Activated CD4-positive, alpha-beta memory T cell treated with anti-CD3 and anti-CD28 coated beads, Interleukin-2, amount 10 ng/mL, durations not matched to agents 7 days and 5 days (primary cell): Measurements from ENCODE around the gene DEPDC5. TPM values are rescaled to one million over a fixed set of nuclear protein-coding genes. Genes with fewer than 3 reads are reported as not detected.

ENCODE experiments used
- CTCF ChIA-PET: fragments of 350-600 bp; sonication (Branson Sonifier 250); formaldehyde crosslinking; loops from one replicate; lab custom pipeline; 2021; ENCODE audit warnings: antibody characterized with exemption, inconsistent platforms; lab: Charles Lee
- POLR2A ChIA-PET: fragments of 350-600 bp; sonication (Branson Sonifier 250); formaldehyde crosslinking; loops from one replicate; lab custom pipeline; 2021; ENCODE audit warnings: antibody characterized with exemption; lab: Charles Lee
- DNase-seq: peaks from one replicate; pipeline ENCODE4 v3.0.0-alpha.2; 2020
- H3K27ac Mint-ChIP-seq: one replicate; pipeline ENCODE4 v1.8.0; 2021; ENCODE audit warnings: mild to moderate bottlenecking, mixed read lengths
- H3K27me3 Mint-ChIP-seq: one replicate; pipeline ENCODE4 v1.8.0; 2021; ENCODE audit warnings: mixed read lengths
- H3K36me3 Mint-ChIP-seq: one replicate; pipeline ENCODE4 v1.8.0; 2021; ENCODE audit warnings: low read depth, mixed read lengths
- H3K4me1 Mint-ChIP-seq: one replicate; pipeline ENCODE4 v1.8.0; 2021; ENCODE audit warnings: mixed read lengths
- H3K4me3 Mint-ChIP-seq: one replicate; pipeline ENCODE4 v1.8.0; 2021; ENCODE audit warnings: mild to moderate bottlenecking, mixed read lengths
- H3K9me3 Mint-ChIP-seq: one replicate; pipeline ENCODE4 v1.8.0; 2021; ENCODE audit warnings: mixed read lengths
- total RNA-seq, 2 experiments: library from RNA; stranded (reverse); gene quantifications; one replicate each; pipeline ENCODE4 v1.2.3, GENCODE V29; 2021

Gene DEPDC5
- total RNA-seq, 2 experiments from 2014 or later, result 32.8 to 33.7 TPM

DNA sequence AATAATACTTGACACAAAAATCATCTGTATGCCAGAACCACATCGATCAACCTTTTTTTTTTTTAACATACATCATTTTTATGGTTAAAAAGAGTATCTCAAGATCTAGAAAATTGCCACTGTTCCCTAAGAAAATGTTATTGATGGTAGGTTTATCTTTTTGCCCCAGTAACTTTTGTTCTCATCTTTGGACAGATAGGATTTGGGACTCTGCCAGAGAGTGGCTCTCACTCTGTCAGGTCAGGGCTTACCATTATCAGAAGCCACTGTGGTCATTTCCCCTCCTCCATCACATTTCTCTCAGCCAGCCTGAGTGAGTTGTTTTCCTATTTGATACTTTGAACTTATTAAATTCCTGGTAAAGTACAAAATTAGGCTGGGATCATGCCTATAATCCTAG is 142.7 kb downstream of the DEPDC5 start:
- POLR2A ChIA-PET, result no interaction called here
- no peaks in the 10 kb centered on the region for H3K27me3 Mint-ChIP-seq
- no peak overlapping the region for H3K27ac Mint-ChIP-seq
- DNase-seq, result no peak
- no peak overlapping the region for H3K4me3 Mint-ChIP-seq
- H3K4me1 Mint-ChIP-seq, result no peaks in the 10 kb centered on the region
- H3K36me3 Mint-ChIP-seq, result peaks cover 19% of the 10 kb centered on the region
- CTCF ChIA-PET, result interaction anchor here (1.8 kb wide), 1 partner anchor 74 kb away, joined by 6 read pairs; no protein-coding TSS in a partner anchor
- H3K9me3 Mint-ChIP-seq, result no peaks in the 10 kb centered on the region

DNA sequence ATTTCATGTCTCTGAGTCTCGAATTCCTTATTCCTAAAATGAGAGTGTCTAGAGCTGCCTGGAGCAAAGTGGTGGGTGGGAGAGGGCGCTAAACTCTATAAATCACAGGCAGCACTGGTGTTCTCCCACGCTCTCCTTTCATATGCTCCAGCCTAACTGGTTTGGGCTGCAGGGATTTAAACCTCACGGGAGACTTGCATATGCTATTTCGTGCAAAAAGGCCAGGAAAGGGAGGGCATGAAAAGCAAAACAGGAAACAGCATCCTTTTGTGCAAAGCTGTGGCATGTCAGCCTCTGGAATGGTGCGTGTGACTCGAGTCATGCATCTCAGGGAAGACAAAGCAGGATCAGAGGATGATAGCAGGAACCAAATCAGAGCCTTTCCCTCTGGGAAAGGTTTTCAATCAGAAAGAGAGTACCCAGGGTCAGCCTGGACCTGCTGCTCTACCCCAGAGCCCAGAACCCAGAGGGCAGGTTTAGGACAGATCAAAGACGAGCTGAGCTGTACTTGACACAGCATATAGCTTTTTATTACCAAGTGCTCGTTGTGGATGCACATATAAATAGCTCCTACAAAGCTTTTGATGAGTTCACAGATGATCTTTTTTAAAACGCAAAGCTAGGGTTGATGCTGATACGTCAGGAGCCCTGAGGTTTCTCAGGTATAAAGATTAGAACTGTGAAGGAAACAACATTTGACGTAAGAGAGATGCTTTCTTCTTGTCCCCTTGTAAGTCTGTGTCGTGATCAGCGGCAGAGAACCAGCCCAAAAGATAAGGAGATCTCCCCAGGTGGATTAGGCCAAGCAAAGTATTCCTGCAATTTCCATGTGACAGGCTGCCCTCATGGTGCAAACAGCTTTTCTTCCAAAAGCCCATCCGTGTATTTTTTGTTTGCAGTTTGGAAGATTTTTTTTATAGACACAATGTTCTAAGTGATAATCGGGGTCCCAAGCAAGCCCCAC is 144.3 kb downstream of the DEPDC5 start:
- Mint-ChIP-seq H3K27ac (no peak overlapping the region), H3K36me3 (peaks cover 19% of the 10 kb centered on the region), H3K9me3 (no peaks in the 10 kb centered on the region), H3K27me3 (no peaks in the 10 kb centered on the region), H3K4me1 (no peaks in the 10 kb centered on the region), H3K4me3 (no peak overlapping the region)
- no peak for DNase-seq
- ChIA-PET CTCF (no interaction called here), POLR2A (interaction anchor here (1.2 kb wide), 1 partner anchor 48 kb away, joined by 3 read pairs; no protein-coding TSS in a partner anchor)

DNA sequence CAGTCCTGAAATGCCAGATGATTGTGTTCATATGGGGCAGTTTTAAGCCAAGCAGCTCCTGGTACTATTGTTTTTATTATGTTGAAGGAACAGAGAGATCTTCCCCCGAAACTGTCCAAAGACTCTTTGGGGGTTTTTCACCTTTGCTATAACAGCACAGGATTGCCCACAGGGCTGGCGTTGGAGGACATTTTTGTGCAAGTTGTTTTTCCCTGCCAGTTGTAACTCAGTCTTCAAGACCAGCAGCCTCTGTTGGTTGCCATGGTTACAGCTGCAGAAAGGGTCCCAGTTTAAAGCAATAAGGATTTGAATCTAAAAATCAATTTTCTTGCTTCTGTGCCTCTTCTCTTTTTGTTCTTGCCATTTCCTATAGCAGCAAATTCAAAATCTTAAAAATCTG is 145.1 kb downstream of the DEPDC5 start:
- no peaks in the 10 kb centered on the region for H3K9me3 Mint-ChIP-seq
- no peak overlapping the region for H3K27ac Mint-ChIP-seq
- ChIA-PET POLR2A (interaction anchor here (1.2 kb wide), 1 partner anchor 47 kb away, joined by 3 read pairs; no protein-coding TSS in a partner anchor), CTCF (no interaction called here)
- peaks cover 19% of the 10 kb centered on the region for H3K36me3 Mint-ChIP-seq
- no peak for DNase-seq
- H3K4me1 Mint-ChIP-seq, result no peaks in the 10 kb centered on the region
- no peak overlapping the region for H3K4me3 Mint-ChIP-seq
- no peaks in the 10 kb centered on the region for H3K27me3 Mint-ChIP-seq

DNA sequence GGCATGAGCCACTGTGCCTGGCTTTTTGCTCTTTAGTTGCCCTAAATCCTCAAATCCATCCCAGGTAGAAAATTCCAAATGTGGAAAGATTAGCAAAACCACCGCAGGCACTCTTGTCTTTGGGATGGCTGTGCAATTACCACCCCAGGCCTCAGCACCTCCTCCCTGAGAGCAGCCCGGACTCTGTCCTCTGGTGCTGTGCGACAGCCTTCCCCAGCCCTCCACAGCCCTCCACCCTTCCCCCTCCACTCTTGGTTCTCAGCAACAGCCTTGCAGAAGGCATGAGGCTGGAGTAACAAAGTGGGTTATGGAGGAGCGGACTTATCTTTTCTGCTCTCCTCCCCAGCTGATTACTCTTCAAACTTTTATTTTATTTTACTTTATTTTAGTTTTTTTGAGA is 145.8 kb downstream of the DEPDC5 start:
- no peak for DNase-seq
- H3K4me3 Mint-ChIP-seq, result no peak overlapping the region
- no peaks in the 10 kb centered on the region for H3K9me3 Mint-ChIP-seq
- H3K27me3 Mint-ChIP-seq, result no peaks in the 10 kb centered on the region
- ChIA-PET CTCF (interaction anchor here (0.6 kb wide), 1 partner anchor 80 kb away, joined by 3 read pairs; no protein-coding TSS in a partner anchor), POLR2A (no interaction called here)
- H3K36me3 Mint-ChIP-seq, result peaks cover 20% of the 10 kb centered on the region
- H3K27ac Mint-ChIP-seq, result no peak overlapping the region
- no peaks in the 10 kb centered on the region for H3K4me1 Mint-ChIP-seq

GRCh38 chr22:31901388-31902137 is 147.7 kb downstream of the DEPDC5 start:
- Mint-ChIP-seq H3K4me1 (no peaks in the 10 kb centered on the region), H3K4me3 (no peak overlapping the region), H3K9me3 (no peaks in the 10 kb centered on the region), H3K36me3 (peaks cover 22% of the 10 kb centered on the region), H3K27ac (no peak overlapping the region), H3K27me3 (no peaks in the 10 kb centered on the region)
- POLR2A ChIA-PET, result interaction anchor here (0.6 kb wide), 1 partner anchor 1279 kb away, joined by 3 read pairs; no protein-coding TSS in a partner anchor
- CTCF ChIA-PET, result interaction anchor here (0.9 kb wide), 1 partner anchor 25 kb away, joined by 3 read pairs; no protein-coding TSS in a partner anchor
- DNase-seq, result no peak

- Mint-ChIP-seq H3K4me3 (no peak overlapping the region), H3K4me1 (no peaks in the 10 kb centered on the region), H3K27ac (no peak overlapping the region), H3K9me3 (no peaks in the 10 kb centered on the region), H3K36me3 (peaks cover 9% of the 10 kb centered on the region), H3K27me3 (no peaks in the 10 kb centered on the region)
- ChIA-PET CTCF (interaction anchor here (1.1 kb wide), 1 partner anchor 32 kb away, joined by 4 read pairs; no protein-coding TSS in a partner anchor), POLR2A (no interaction called here)
- no peak for DNase-seq
Measured at GRCh38 chr22:31904651-31905050, 150.8 kb downstream of the DEPDC5 start.

DNA sequence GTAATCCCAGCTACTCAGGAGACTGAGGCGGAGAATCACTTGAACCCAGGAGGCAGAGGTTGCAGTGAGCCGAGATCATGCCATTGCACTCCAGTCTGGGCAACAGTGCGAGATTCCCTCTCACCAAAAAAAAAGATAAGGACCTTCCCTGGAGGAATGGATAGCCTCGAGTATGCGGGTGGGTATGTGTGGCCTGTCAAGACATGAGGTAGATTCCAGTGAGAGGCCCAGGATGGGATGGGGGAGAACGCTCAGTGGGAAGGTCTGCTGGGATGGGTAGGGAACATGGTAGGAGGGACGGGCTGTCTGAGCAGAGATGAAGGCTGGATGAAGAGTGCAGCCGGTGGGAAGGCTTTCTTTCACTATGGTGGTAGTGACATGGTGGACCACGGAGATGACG is 151.5 kb downstream of the DEPDC5 start:
- POLR2A ChIA-PET, result no interaction called here
- no peaks in the 10 kb centered on the region for H3K9me3 Mint-ChIP-seq
- H3K4me3 Mint-ChIP-seq, result no peak overlapping the region
- peaks cover 9% of the 10 kb centered on the region for H3K36me3 Mint-ChIP-seq
- no peak for DNase-seq
- CTCF ChIA-PET, result no interaction called here
- H3K27me3 Mint-ChIP-seq, result no peaks in the 10 kb centered on the region
- no peak overlapping the region for H3K27ac Mint-ChIP-seq
- H3K4me1 Mint-ChIP-seq, result no peaks in the 10 kb centered on the region

- ChIA-PET POLR2A (no interaction called here), CTCF (no interaction called here)
- H3K9me3 Mint-ChIP-seq, result no peaks in the 10 kb centered on the region
- no peak overlapping the region for H3K27ac Mint-ChIP-seq
- DNase-seq, result no peak
- peaks cover 9% of the 10 kb centered on the region for H3K36me3 Mint-ChIP-seq
- H3K4me3 Mint-ChIP-seq, result no peak overlapping the region
- no peaks in the 10 kb centered on the region for H3K4me1 Mint-ChIP-seq
- no peaks in the 10 kb centered on the region for H3K27me3 Mint-ChIP-seq
Measured at GRCh38 chr22:31906086-31906485, 152.3 kb downstream of the DEPDC5 start.

- POLR2A ChIA-PET, result no interaction called here
- H3K36me3 Mint-ChIP-seq, result peaks cover 6% of the 10 kb centered on the region
- H3K9me3 Mint-ChIP-seq, result no peaks in the 10 kb centered on the region
- no peaks in the 10 kb centered on the region for H3K4me1 Mint-ChIP-seq
- no peak overlapping the region for H3K27ac Mint-ChIP-seq
- no peaks in the 10 kb centered on the region for H3K27me3 Mint-ChIP-seq
- no peak overlapping the region for H3K4me3 Mint-ChIP-seq
- CTCF ChIA-PET, result no interaction called here
- DNase-seq, result no peak
Measured at GRCh38 chr22:31906569-31906968, 152.8 kb downstream of the DEPDC5 start.

DNA sequence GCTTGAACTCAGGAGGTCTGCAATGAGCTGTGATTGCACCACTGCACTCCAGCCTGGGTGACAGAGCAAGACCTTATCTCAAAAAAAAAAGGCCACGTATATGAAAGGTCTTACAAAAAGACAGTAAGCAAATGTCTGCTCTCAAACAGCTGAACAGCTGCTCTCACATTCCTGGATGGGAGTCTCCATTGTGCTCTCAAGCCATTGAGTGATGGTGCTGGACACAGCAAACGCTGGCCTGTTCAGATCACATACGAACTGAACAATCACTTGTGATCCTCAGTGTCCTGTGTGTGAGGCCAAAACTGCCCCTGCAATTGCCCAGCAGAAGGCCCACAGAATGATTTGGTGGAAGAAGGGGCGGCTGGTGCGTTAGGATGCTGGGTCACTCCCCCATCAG is 156.2 kb downstream of the DEPDC5 start:
- Mint-ChIP-seq H3K27me3 (no peaks in the 10 kb centered on the region), H3K4me1 (no peaks in the 10 kb centered on the region), H3K36me3 (peaks cover 4% of the 10 kb centered on the region), H3K27ac (no peak overlapping the region), H3K9me3 (no peaks in the 10 kb centered on the region), H3K4me3 (no peak overlapping the region)
- CTCF ChIA-PET, result interaction anchor here (0.5 kb wide), 1 partner anchor 243 kb away, joined by 3 read pairs; no protein-coding TSS in a partner anchor
- POLR2A ChIA-PET, result no interaction called here
- DNase-seq, result no peak

- DNase-seq, result no peak
- peaks cover 3% of the 10 kb centered on the region for H3K4me1 Mint-ChIP-seq
- CTCF ChIA-PET, result interaction anchor here (0.6 kb wide), 2 partner anchors 139 to 182 kb away, joined by 3 to 5 read pairs; no protein-coding TSS in a partner anchor
- POLR2A ChIA-PET, result no interaction called here
- H3K27ac Mint-ChIP-seq, result no peak overlapping the region
- no peaks in the 10 kb centered on the region for H3K27me3 Mint-ChIP-seq
- no peaks in the 10 kb centered on the region for H3K9me3 Mint-ChIP-seq
- no peak overlapping the region for H3K4me3 Mint-ChIP-seq
- no peaks in the 10 kb centered on the region for H3K36me3 Mint-ChIP-seq
Measured at GRCh38 chr22:31911565-31912406, 158.0 kb downstream of the DEPDC5 start.

DNA sequence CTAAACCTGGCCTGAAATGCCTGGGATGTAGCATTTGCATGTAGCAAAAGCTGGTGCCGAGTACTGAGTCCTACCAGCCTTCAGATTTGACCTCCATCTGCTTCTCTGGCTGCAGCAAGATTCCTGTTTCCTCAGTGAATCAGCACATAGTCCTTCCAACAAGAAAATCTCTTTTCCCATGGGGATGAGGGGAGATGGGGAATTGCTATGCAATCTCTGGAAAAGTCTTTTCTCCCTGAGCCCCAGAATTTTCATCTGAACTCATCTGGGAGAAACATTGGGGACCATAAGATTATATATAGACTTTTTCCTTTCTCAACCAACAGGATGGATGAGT is 158.6 kb downstream of the DEPDC5 start:
- H3K4me1 Mint-ChIP-seq, result peaks cover 9% of the 10 kb centered on the region
- no peak for DNase-seq
- no peak overlapping the region for H3K4me3 Mint-ChIP-seq
- no peaks in the 10 kb centered on the region for H3K27me3 Mint-ChIP-seq
- no peak overlapping the region for H3K27ac Mint-ChIP-seq
- H3K36me3 Mint-ChIP-seq, result no peaks in the 10 kb centered on the region
- no peaks in the 10 kb centered on the region for H3K9me3 Mint-ChIP-seq
- ChIA-PET POLR2A (no interaction called here), CTCF (no interaction called here)
